ENCODE measurements around the gene ARSK. TPM values are rescaled to one million over a fixed set of nuclear protein-coding genes. Genes with fewer than 3 reads are reported as not detected.

The ARSK gene
- total RNA-seq, 1 donor: 21.6 TPM

GRCh38 chr5:95619096-95619495 is 64.2 kb downstream of the ARSK start:
- TF ChIP-seq CTCF (IDR thresholded peaks at IDR 0.05; ENCODE audit: insufficient read depth, low read depth, low read length): no peak
- H3K4me3 ChIP-seq (ENCODE audit: low read depth, low read length): no peak overlapping the region
- DNase-seq (ENCODE audit: low read depth): no peak

GRCh38 chr5:95619514-95620029 is 64.7 kb downstream of the ARSK start:
- TF ChIP-seq CTCF (IDR thresholded peaks at IDR 0.05; ENCODE audit: insufficient read depth, low read depth, low read length): no peak
- H3K4me3 ChIP-seq (ENCODE audit: low read depth, low read length): peak overlapping the region; percentile 63
- DNase-seq (ENCODE audit: low read depth): no peak

GRCh38 chr5:95620030-95620869 is 65.3 kb downstream of the ARSK start, which contains the start of gene GPR150:
TSS of gene GPR150 (plus strand) at chr5:95620087. CDS start at chr5:95620276, 189 bp downstream.
- peak within 1 kb of the TSS; percentile 63 for H3K4me3 ChIP-seq (ENCODE audit: low read depth, low read length)
- no peak for TF ChIP-seq CTCF (IDR thresholded peaks at IDR 0.05; ENCODE audit: insufficient read depth, low read depth, low read length)
- peak; percentile 42 for DNase-seq (ENCODE audit: low read depth)

GRCh38 chr5:95620870-95621838 is 66.3 kb downstream of the ARSK start:
- peak; percentile 58 for DNase-seq (ENCODE audit: low read depth)
- TF ChIP-seq CTCF (IDR thresholded peaks at IDR 0.05; ENCODE audit: insufficient read depth, low read depth, low read length): no peak
- peak overlapping the region; percentile 63 for H3K4me3 ChIP-seq (ENCODE audit: low read depth, low read length)

- DNase-seq (ENCODE audit: low read depth): no peak
- H3K4me3 ChIP-seq (ENCODE audit: low read depth, low read length): no peak overlapping the region
- no peak for TF ChIP-seq CTCF (IDR thresholded peaks at IDR 0.05; ENCODE audit: insufficient read depth, low read depth, low read length)
Measured at GRCh38 chr5:95621839-95622629, 67.1 kb downstream of the ARSK start.

GRCh38 chr5:95623706-95624105 is 68.8 kb downstream of the ARSK start:
- TF ChIP-seq CTCF (IDR thresholded peaks at IDR 0.05; ENCODE audit: insufficient read depth, low read depth, low read length): no peak
- no peak for DNase-seq (ENCODE audit: low read depth)
- H3K4me3 ChIP-seq (ENCODE audit: low read depth, low read length): no peak overlapping the region
